Suprapubic skin (tissue), 4 donors: ENCODE results near the gene FTSJ3.

ENCODE experiments used
- CTCF ChIP-seq, 2 donors: fragments of 200-600 bp in 1 of 2; fragments of 450-650 bp in 1 of 2; sonication (generic) in 1 of 2; IDR thresholded peaks; one replicate each; pipeline ENCODE4 v1.5.1; 2016 to 2019; ENCODE audit warnings: antibody characterized with exemption in 2 of 2, mild to moderate bottlenecking in 1 of 2, moderate library complexity in 1 of 2
- EP300 ChIP-seq: sonication (generic); formaldehyde crosslinking; IDR thresholded peaks from one replicate; pipeline ENCODE4 v1.6.1; 2017; ENCODE audit warnings: antibody characterized with exemption
- POLR2A ChIP-seq, 2 donors: fragments of 450-650 bp; IDR thresholded peaks; one replicate each; pipeline ENCODE4 v1.6.1; 2017; ENCODE audit warnings: antibody characterized with exemption in 2 of 2, mild to moderate bottlenecking in 2 of 2, moderate library complexity in 2 of 2
- POLR2AphosphoS5 ChIP-seq, 3 donors: sonication (generic); formaldehyde crosslinking; IDR thresholded peaks; one replicate each; pipeline ENCODE4 v1.6.1; 2017; ENCODE audit warnings: antibody characterized with exemption in 3 of 3

- no peak for TF ChIP-seq CTCF (IDR thresholded peaks at IDR 0.05)
- TF ChIP-seq EP300: no peak
- TF ChIP-seq POLR2A (IDR thresholded peaks at IDR 0.05): no peak
- no peak for TF ChIP-seq POLR2AphosphoS5 (IDR thresholded peaks at IDR 0.05)
These were observed 47.0 kb downstream of the FTSJ3 start for GRCh38 chr17:63780507-63780906.
